Upper lobe of right lung (tissue), 1 donor: ENCODE results near the gene C19orf33. TPM values are rescaled to one million over a fixed set of nuclear protein-coding genes. Genes with fewer than 3 reads are reported as not detected.

Experiments used
- ATAC-seq: fragments of 200-7000 bp; cut with Tn5 transposase; one replicate; pipeline ENCODE4 v1.9.1; 2020; ENCODE audit warnings: mild to moderate bottlenecking, moderate library complexity
- DNase-seq: peaks from one replicate; pipeline ENCODE4 v3.0.0-alpha.2; 2020
- H3K27ac ChIP-seq: fragments of 200-600 bp; one replicate; pipeline ENCODE4 v1.8.0; 2022
- H3K27me3 ChIP-seq: fragments of 200-600 bp; one replicate; pipeline ENCODE4 v1.8.0; 2022; ENCODE audit warnings: mild to moderate bottlenecking
- H3K36me3 ChIP-seq: fragments of 200-600 bp; one replicate; pipeline ENCODE4 v1.8.0; 2022
- H3K4me1 ChIP-seq: fragments of 200-600 bp; one replicate; pipeline ENCODE4 v1.8.0; 2022
- H3K4me3 ChIP-seq: fragments of 200-600 bp; one replicate; pipeline ENCODE4 v1.8.0; 2022; ENCODE audit warnings: mild to moderate bottlenecking
- H3K9me3 ChIP-seq: fragments of 200-600 bp; one replicate; pipeline ENCODE4 v1.8.0; 2022
- CTCF ChIP-seq: fragments of 200-600 bp; IDR thresholded peaks from one replicate; pipeline ENCODE4 v1.8.0; 2022; ENCODE audit warnings: antibody characterized with exemption
- intact Hi-C: fragments of 100-400 bp; cut with DNase I; formaldehyde crosslinking; loops from one replicate; pipeline ENCODE4 v1.11.0; 2022
- total RNA-seq: library from RNA; stranded (reverse); fragmentation: NEBNext Ultra II Directional; extraction: Animal tissue kit (Norgen Biotek cat#: 25700); gene quantifications from one replicate; pipeline ENCODE4 v1.2.1, GENCODE V29; 2021
- donor health status: DM: no; HTN: yes; CAD: no; lungs with severe emphysema.

The C19orf33 gene
- total RNA-seq, 1 donor from 2014 or later = 63.0 TPM

- ATAC-seq = peak; percentile 48
- no peak for DNase-seq
- no peak overlapping the region for H3K4me3 ChIP-seq
- intact Hi-C loops = no loop called here
- no peaks in the 10 kb centered on the region for H3K36me3 ChIP-seq
- no peak for TF ChIP-seq CTCF
- H3K4me1 ChIP-seq = peaks cover 68% of the 10 kb centered on the region
- no peaks in the 10 kb centered on the region for H3K27me3 ChIP-seq
- H3K9me3 ChIP-seq = no peaks in the 10 kb centered on the region
- peak overlapping the region; percentile 72 for H3K27ac ChIP-seq
These were observed 26.5 kb upstream of the C19orf33 start for GRCh38 chr19:38277549-38277948.

- Histone ChIP-seq H3K4me1 (peaks cover 73% of the 10 kb centered on the region), H3K9me3 (no peaks in the 10 kb centered on the region), H3K4me3 (no peak overlapping the region), H3K27me3 (no peaks in the 10 kb centered on the region), H3K36me3 (no peaks in the 10 kb centered on the region), H3K27ac (peak overlapping the region; percentile 72)
- DNase-seq = no peak
- no peak for TF ChIP-seq CTCF
- ATAC-seq = peak; percentile 67
- intact Hi-C loops = no loop called here
These were observed 25.9 kb upstream of the C19orf33 start for GRCh38 chr19:38277969-38278680.

- Histone ChIP-seq H3K27me3 (no peaks in the 10 kb centered on the region), H3K4me1 (peaks cover 76% of the 10 kb centered on the region), H3K36me3 (no peaks in the 10 kb centered on the region), H3K9me3 (no peaks in the 10 kb centered on the region), H3K27ac (peak overlapping the region; percentile 72), H3K4me3 (no peak overlapping the region)
- ATAC-seq = no peak
- DNase-seq = no peak
- intact Hi-C loops = no loop called here
- TF ChIP-seq CTCF = no peak
These were observed 25.3 kb upstream of the C19orf33 start for GRCh38 chr19:38278751-38279150.

GRCh38 chr19:38280030-38280921, 23.8 kb upstream of the C19orf33 start:
- H3K36me3 ChIP-seq = no peaks in the 10 kb centered on the region
- H3K4me1 ChIP-seq = peaks cover 70% of the 10 kb centered on the region
- peak overlapping the region; percentile 72 for H3K27ac ChIP-seq
- intact Hi-C loops = no loop called here
- no peak overlapping the region for H3K4me3 ChIP-seq
- H3K27me3 ChIP-seq = no peaks in the 10 kb centered on the region
- H3K9me3 ChIP-seq = no peaks in the 10 kb centered on the region
- DNase-seq (no peak), ATAC-seq (no peak)
- no peak for TF ChIP-seq CTCF

- no peak for ATAC-seq
- Histone ChIP-seq H3K9me3 (no peaks in the 10 kb centered on the region), H3K36me3 (no peaks in the 10 kb centered on the region), H3K4me1 (peaks cover 55% of the 10 kb centered on the region), H3K4me3 (no peak overlapping the region), H3K27me3 (no peaks in the 10 kb centered on the region), H3K27ac (peak overlapping the region; percentile 72)
- intact Hi-C loops = no loop called here
- TF ChIP-seq CTCF = no peak
- no peak for DNase-seq
These were observed 22.1 kb upstream of the C19orf33 start for GRCh38 chr19:38281811-38282566.
